ENCODE measurements around the gene PTGR2.

- TF ChIP-seq MYC (IDR thresholded peaks at IDR 0.05; ENCODE audit: low read depth, low read length) (no peak), FOS (IDR thresholded peaks at IDR 0.05; ENCODE audit: borderline replicate concordance, insufficient read depth, low read length) (no peak), GATA2 (IDR thresholded peaks at IDR 0.05; ENCODE audit: insufficient read depth, insufficient read length, low read depth, low read length) (no peak), POLR2AphosphoS5 (IDR thresholded peaks at IDR 0.05; ENCODE audit: insufficient read depth, low read depth, low read length) (no peak), POLR2A (IDR thresholded peaks at IDR 0.05; ENCODE audit: low read depth, low read length) (no peak), CTCF (IDR thresholded peaks at IDR 0.05; ENCODE audit: extremely low read depth in 1 of 2, insufficient read depth in 1 of 2, low read depth in 1 of 2, low read length in 2 of 2) (no peak), JUN (IDR thresholded peaks at IDR 0.05; ENCODE audit: borderline replicate concordance, insufficient read depth, insufficient read length, low read depth) (no peak), MAX (IDR thresholded peaks at IDR 0.05; ENCODE audit: insufficient read depth, insufficient read length) (no peak), EZH2 (IDR thresholded peaks at IDR 0.05; ENCODE audit: borderline replicate concordance, low read depth, low read length, severe bottlenecking) (no peak)
Observed at GRCh38 chr14:73809391-73809790, 42.2 kb upstream of the PTGR2 start.

Measured in endothelial cell of umbilical vein (primary cell).